ENCODE measurements around the gene SPPL2C.

DNA sequence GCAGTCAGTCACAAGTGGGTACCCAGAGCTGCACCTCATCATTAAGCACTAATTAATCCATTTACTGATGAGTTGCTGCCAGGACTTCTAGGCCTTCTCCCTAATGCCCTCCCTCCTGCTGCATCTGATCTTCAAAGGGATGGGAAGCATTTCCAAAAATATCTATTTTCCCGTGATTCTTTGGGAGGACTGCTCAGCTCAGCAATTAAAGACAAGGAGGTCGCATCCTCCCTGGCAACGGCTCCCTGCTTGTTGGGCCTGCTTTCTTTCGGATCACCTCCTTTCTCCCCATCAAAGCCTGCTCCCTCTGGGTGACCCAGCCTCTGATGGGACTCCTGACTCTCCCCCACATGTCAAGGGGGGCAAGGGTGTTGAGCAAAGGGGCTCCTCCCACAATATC, 26.0 kb upstream of the SPPL2C start:
- no peak for TF ChIP-seq CTCF (IDR thresholded peaks at IDR 0.05)
- TF ChIP-seq POLR2A (IDR thresholded peaks at IDR 0.05) = no peak
